Activated T-helper 1 cell treated with Interleukin-2 at 50 U/mL for 16 hours (primary cell): ENCODE results near the gene MUC2.
"Not testable (repeated sequence)": the region's sequence is repeated elsewhere in the genome, so short reads cannot be mapped to it uniquely, and the experiment has no call there.

Experiments
- DNase-seq: peaks from one replicate; pipeline ENCODE4 v3.0.0-alpha.2; 2020; ENCODE audit warnings: low read depth

The MUC2 gene

DNA sequence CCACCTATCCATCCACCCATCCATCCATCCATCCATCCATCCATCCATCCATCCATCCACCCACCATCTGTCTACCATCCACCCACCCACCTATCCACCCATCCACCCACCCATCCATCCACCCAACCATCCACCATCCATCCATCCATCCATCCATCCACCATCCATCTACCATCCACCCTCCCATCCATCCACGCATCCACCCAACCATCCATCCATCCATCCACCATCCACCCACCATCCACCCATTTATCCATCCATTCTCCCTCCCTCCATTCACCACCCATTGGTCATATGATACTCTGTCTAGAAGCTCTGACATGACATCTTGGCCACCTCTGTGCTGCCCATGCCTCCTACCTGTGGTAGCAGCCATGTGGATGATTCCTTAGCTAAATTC, 31.7 kb downstream of the MUC2 start:
- DNase-seq = no peak

DNA sequence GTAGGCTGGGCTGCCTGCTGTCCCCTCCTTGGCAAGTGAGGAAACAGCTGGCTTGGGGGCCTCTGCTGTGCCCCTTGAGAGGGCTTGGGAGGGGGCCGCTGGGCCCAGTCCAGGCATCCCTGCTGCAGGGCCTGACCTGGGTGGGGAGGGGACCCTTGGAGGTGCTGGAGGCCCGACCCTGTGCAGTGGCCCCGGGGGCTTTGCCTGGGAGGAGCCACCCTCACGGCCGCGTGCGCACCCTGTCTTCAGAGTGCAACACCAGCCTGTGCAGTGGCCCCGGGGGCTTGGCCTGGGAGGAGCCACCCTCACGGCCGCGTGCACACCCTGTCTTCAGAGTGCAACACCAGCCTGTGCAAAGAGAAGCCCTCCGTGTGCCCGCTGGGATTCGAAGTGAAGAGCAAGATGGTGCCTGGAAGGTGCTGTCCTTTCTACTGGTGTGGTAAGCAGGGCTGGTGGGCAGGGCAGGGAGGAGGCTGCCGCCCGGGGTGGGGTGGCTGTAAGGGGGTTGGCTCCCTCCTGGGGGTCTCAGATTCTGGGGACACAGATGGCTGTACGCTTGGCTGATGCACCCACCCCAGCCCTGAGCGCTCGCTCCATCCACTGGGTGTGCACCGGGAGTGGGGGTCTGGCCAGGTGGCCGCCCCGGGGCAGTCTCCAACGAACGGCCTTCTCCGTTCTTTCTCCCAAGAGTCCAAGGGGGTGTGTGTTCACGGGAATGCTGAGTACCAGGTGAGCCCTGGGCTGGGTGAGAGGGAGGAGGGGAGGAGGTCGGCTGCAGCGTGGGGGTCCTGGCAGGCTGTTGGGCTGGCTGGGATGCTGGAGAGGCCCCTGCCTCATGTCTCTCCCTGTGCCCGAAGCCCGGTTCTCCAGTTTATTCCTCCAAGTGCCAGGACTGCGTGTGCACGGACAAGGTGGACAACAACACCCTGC, 32.9 kb downstream of the MUC2 start:
- no peak for DNase-seq

DNA sequence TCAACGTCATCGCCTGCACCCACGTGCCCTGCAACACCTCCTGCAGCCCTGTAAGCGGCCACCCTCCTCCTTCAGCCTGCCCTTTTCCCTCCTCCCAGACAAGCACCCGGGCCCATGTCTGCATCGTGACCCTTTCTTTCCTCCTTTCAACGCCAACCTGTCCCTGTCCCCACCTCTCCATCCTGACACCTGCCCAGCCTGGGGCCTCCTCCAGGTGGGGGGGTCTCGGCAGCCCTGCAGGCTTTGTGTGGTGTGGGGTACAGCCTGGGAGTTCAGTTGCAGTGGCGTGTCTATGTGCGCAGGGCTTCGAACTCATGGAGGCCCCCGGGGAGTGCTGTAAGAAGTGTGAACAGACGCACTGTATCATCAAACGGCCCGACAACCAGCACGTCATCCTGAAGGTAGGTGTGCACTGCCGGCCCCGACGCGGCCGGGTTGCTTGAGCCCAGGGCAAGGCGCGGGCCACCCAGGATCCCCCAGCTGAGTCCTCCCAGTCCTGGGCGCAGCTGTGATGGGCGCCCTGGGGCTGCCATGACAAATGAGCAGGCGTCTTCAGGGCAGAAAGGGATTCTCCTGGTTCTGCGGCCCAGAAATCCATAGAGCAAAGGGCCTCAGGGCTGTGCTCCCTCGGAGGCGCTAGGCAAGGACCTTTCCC, 33.7 kb downstream of the MUC2 start:
- DNase-seq = no peak

DNA sequence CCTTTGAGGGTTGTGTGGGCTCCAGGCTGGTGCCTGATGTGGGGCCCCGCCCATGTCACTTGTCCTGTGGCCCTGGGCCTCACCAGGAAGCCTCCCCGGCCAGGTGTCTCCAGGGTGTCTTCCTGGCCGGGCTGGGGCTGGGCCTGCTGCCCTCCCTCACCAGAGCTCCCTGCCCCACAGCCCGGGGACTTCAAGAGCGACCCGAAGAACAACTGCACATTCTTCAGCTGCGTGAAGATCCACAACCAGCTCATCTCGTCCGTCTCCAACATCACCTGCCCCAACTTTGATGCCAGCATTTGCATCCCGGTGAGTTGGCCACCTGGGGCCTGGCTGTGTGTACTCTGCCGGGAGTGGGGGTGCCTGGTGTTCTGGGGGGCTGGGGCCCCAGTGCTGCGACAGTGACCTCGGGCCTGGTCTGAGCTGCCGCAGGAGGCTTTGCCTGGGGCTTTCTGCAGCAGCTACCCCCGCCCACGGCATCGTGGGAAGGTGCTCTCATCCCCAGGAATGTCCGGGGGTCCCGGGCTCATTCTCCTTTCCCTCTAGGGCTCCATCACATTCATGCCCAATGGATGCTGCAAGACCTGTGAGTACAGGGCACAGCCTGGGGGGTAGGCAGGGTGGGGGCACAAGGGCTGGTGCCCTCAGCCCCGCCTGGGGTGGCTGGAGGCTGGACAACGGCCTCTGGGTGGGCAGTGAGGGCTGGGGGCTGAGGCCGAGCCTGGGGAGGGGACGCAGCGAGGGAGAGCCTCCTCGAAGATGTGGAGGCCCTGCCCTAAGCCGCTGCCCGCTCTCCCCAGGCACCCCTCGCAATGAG, 34.6 kb downstream of the MUC2 start:
- DNase-seq = no peak

DNA sequence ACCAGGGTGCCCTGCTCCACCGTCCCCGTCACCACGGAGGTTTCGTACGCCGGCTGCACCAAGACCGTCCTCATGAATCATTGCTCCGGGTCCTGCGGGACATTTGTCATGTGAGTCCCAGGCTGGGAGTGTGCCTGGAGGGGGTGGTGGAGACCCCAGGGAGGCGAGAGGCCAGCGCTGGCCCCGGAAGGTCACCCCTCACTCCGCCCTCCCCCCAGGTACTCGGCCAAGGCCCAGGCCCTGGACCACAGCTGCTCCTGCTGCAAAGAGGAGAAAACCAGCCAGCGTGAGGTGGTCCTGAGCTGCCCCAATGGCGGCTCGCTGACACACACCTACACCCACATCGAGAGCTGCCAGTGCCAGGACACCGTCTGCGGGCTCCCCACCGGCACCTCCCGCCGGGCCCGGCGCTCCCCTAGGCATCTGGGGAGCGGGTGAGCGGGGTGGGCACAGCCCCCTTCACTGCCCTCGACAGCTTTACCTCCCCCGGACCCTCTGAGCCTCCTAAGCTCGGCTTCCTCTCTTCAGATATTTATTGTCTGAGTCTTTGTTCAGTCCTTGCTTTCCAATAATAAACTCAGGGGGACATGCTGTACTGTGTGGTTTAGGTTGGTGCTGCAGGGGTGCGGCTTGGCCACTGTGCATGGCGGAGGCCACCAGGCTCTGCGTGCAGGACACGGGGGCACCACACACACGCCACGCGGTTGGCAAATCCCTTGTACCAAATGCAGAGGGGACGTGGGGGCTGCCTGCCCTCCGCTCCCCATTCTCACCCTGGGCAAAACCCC, 35.4 kb downstream of the MUC2 start:
- DNase-seq = no peak

DNA sequence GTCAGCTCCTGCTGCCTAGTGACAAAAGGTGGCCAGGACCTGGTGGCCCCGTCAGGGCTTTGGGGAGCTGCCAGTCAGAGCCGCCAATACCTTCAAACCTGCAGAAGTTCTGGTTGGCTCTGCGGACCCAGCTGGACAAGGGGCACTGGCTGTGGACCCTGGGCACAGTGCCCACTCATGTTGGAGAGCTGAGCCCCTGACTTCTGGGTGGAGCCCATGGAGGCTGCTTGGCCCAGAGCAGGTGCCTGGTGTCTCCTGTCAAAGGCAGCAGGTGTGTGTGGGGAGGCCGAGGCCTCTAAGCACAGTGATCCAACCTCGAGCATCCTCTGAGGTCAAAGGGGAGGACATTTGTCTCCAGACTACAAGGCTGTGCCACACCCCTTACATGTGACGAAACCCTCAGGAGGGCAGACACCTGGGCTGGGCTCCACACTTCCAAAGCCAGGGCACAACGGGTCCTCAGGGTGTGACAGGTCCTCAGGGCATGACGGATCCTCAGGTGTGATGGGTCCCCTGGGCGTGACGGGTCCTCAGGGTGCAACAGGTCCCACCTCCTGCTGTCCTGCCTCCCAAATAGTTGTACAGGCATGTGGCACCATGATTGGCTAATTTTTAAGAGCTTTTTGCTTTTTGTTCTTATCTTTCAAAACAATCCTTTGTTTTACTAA, 37.0 kb downstream of the MUC2 start:
- DNase-seq = no peak

DNA sequence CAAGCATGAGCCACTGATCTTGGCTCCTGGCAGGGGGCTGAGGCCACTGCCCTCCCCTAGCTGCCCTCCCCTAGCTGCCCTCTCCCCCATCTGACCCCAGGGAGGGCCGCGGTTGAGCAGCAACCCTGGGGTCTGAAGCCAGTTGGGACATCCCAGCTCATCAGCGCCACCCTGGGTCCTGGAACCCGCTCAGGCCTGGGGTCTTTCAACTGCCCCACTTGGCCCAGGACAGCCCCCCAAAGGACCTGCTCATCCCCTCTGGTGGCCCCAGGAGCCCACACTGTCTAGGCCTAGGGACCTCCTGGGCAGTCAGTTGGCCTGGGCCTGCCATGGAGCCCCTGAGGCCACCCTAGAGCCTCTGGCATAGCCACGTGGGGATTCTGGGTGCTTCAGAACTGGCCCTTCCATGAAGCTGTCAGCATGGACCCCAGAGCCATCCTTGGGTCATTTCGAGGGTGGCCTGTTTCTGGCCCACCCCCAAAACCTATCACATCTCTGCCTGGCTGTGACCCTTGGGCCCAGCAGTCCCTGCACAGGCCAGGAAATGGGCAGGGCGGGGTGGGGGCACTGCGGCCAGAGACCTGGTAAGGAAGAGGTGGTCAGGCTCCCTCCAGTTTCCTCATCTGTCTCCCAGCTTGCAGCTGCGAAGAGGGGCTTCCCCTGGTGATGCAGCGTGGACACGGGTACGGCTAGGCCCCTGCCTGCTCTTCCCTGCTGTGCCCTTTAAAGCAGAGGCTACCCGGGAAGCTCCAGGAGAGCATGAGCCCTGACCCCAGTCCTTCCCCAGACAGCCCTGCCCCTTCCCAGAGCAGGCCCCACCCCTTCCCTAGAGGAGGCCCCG, 37.9 kb downstream of the MUC2 start:
- no peak for DNase-seq

DNA sequence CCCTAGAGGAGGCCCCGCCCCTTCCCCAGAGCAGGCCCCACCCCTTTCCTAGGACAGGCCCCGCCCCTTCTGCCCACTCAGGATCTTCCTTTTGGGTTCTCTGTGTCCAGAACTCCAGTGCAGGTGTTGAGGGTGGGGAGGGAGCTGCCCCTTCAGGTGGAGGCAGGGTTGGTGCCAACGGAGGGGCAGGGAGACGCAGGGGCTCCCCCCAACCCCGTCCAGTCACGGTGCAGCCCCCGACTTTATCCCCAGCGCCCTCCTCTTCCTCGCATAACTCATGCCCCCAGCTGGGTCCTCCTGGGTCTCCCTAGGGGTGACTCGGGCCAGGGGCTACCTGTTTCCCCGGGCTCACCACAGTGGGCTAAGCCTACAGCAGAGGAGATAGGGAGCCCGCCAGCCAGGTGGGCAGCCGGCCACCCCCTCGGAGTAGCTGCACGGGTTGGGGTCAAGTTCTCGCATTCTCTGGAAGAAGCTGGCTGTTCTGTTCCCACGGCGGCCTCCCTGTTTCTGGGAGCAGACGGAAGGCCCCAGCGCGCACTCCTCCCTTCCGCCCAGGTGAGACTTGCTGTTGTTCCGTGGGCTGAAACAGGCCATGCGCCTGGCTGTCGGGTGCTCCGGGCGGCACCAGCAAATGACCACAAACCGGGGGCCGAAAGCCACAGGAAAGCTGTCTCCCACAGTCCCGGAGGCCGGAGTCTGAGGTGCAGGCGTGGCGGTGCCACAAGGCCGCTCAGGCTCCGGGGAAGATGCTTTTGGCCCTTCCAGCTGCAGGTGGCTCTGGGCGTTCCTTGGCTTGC, 38.9 kb downstream of the MUC2 start:
- DNase-seq = no peak

DNA sequence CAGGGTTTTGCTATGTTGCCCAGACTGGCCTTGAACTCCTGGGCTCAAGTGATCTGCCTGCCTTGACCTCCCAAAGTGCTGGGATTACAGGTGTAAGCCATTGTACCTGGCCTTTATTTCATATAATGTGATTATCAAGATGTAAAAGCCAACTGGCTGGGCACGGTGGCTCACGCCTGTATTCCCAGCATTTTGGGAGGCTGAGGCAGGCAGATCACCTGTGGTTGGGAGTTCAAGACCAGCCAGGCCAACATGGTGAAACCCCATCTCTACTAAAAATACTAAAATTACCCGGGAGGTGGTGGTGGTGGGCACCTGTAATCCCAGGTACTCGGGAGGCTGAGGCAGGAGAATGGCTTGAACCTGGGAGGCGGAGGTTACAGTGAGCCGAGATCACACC, 40.6 kb downstream of the MUC2 start:
- not testable (repeated sequence) for DNase-seq

DNA sequence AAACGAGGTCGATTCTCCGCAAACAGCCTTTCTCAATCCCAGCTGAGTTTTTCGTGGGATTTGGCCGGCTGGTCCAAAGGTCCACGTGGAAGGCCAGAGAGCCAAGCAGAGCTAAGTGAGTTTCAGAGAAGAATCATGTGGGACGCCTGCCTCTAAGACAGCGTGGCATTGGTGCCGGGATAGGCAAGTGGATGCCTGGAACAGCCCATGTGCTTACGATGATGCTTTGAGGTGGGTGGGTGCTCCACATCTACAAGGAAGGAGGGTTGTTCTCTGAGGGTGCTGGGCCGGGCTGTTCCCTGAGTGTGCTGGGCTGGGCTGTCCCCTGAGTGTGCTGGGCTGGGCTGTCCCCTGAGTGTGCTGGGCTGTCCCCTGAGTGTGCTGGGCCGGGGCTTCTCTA, 41.4 kb downstream of the MUC2 start:
- DNase-seq = no peak

DNA sequence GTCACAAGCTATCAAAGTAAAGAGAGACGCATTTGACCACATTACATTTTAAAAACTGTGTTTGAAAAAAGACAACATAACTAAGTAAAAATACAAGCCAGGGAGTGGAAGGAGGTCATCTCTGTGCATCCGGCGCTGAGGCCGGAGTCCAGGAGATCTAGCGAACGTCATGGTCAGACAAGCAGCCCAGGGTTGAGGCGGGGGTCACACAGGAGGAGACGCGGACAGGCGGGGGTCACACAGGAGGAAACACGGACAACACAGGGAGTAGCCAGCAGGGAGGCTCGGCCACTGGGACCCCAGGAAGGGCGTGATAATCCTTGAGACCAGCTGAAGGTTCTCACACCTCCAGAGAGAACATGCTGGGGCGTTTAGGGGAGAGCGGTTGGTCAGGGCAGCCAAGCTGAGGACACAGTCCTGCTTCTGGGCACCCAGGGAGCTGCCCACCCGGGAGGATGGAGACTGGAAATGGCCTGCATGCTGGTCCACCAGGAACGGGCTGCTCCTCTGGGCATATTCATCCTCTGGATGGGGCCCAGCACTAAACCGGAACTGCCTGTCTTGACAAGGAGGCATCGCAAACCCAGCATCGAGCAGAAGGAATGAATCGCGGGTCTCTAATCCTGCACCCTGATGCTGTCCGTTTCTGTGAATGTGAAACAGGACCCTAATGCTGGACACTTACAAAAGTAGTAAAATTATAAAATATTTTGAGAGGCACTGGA, 42.2 kb downstream of the MUC2 start:
- no peak for DNase-seq

DNA sequence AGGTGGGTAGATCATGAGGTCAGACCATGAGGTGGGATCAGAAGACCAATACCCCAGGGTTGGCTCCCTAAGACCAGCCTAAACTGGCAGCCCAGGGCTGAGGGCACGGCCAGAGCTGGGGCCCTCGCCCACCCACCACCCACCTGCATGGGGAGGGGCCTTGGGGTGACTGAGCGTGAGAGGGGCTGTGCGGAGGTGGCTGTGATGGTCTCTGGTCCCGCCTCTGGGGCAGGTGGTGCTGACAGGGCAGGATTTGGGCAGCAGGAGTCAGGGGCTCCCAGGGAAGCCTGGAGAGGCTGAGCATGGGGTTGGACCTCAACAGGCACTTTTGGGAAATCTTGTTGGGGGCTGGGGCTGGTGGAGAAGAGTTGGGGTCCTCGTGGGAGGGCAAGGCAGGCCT, 43.3 kb downstream of the MUC2 start:
- DNase-seq = no peak

DNA sequence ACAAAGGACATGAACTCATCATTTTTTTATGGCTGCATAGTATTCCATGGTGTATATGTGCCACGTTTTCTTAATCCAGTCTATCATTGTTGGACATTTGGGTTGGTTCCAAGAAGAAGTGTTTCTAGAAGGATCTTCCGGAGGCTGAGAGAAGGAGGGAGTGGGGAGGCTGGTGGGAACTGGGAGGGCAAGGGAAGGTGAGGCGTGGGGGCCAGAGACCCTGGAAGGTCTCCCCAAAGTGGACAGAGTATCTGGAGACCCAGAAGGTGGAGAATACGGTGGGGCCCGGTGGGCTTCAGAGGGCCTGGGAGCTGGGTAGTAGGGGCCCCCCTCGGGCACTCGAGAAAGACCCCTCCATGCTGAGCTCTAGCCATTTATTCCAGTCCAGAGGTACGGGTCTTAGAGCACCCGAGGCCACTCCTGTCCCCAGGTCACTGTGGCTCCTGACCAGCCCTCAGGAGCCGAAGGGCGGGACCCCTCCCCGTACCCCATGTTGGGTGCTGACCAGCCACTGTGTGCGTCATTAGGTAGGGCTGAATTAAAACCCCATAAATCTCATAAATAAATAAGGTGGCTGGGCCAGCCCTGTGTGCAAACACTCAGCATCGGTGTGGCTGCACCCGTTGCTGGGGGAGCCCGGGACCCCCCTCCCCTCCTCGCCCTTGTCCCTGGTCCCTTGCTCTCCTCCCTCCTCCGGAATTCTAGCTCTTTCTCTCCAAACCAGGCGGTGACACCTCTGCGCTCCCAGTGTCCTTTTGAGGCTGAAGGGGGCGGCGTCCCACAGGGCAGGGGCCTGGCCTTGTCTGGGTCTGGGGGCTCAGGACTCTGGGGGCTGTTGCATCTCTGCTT, 44.3 kb downstream of the MUC2 start:
- no peak for DNase-seq

DNA sequence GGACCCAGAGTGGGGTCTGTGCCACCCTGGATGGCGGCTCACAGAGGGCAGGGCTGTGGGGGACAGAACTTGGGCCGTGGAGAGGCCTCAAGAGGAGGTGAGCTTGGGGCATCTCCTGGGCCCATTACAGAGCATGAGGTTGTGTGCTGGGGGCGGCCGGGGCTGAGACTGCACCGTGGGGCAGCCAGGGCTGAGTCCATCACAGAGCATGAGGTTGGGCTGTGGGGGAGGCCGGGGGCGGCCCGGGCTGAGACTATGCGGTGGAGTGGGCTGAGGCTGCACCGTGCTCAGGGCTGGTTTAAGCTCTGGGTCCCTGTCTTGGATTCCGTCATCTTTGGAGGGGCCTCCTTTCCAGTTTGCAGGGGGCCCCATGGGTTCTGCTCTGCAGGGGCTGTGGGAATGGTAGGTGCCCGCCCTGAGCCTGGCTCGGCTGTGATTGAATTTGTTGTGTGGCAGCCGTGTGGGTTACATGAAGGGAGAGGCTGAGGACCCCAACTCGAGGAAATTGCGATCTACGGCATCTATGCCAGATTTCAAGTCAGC, 45.0 kb downstream of the MUC2 start:
- no peak for DNase-seq

DNA sequence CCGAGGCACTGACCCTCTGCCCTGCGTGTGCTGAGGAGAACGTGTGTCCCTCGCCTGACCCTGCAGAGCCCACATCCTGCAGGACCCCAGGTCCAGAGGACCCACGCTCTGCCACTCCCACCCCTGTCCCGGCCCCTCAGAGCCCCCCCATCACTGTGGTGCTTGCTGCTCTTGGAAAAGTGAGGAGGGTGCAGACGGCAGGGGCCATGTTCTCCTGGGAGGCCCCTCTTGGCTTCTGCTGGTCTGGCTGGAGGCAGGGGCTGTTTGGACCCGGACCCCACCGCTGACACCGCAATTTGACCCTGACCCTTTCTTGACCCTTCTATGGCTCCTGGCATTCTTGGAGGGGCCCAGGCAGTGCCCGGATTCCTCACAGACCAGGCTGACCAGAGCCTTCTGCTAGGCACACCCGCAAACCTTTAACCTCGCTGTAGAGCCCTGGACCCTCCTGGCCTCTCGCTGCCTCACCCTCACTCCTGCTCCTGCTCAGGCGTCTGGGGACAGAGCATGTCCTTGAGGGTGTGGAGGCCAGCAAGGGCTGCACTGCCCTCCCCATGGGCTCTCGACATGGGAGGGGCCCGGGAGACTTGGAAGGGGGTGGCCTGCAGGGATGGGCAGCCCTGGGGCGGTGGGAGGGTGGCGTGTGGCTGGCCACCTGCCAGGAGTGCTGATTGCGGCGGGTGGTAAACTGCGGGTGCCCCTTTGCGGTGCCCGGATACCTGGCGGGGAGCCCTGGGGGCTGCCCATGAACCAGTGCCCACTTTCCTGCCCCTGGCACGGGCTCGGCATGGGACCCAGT, 46.1 kb downstream of the MUC2 start:
- DNase-seq = no peak

DNA sequence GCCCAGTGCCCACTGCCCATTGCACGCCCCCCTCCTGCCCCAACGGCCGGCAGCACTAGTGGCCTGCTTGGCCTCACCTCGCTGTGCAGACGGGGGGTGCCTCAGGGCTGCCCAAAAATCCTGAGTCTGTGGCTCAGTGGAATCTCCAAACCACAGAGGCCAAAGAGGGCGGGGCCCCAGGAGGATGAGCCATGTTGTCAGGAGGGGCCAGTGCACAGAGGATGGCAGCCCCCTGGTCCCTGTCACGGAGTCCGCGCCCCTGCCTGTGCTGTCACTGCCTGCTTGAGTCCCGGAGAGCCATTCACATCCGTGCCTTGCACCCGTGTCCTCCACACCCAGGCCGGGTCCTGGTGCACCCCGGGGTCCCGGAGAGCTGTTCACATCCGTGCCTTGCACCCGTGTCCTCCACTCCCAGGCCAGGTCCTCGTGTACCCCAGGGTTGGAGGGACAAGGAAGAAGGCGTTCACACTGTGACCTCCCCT, 46.7 kb downstream of the MUC2 start:
- DNase-seq = no peak
